Activated naive CD4-positive, alpha-beta T cell treated with anti-CD3 and anti-CD28 coated beads, Interleukin-2, amount 10 ng/mL, durations not matched to agents 7 days and 5 days (primary cell): ENCODE data around the gene XAF1.
"Not testable (repeated sequence)": the region's sequence is repeated elsewhere in the genome, so short reads cannot be mapped to it uniquely, and the experiment has no call there.

Source experiments
- CTCF ChIA-PET: fragments of 350-600 bp; sonication (Branson Sonifier 250); formaldehyde crosslinking; loops from one replicate; lab custom pipeline; 2021; ENCODE audit warnings: antibody characterized with exemption; lab: Charles Lee
- DNase-seq: peaks from one replicate; pipeline ENCODE4 v3.0.0-alpha.2; 2020
- H3K27ac Mint-ChIP-seq: one replicate; pipeline ENCODE4 v1.8.0; 2021; ENCODE audit warnings: mild to moderate bottlenecking, moderate library complexity, mixed read lengths
- H3K27me3 Mint-ChIP-seq: one replicate; pipeline ENCODE4 v1.8.0; 2021; ENCODE audit warnings: mild to moderate bottlenecking, mixed read lengths
- H3K36me3 Mint-ChIP-seq: one replicate; pipeline ENCODE4 v1.8.0; 2021; ENCODE audit warnings: mixed read lengths
- H3K4me1 Mint-ChIP-seq: one replicate; pipeline ENCODE4 v1.8.0; 2021; ENCODE audit warnings: mixed read lengths
- H3K4me3 Mint-ChIP-seq: one replicate; pipeline ENCODE4 v1.8.0; 2021; ENCODE audit warnings: mild to moderate bottlenecking, moderate library complexity, mixed read lengths
- H3K9me3 Mint-ChIP-seq: one replicate; pipeline ENCODE4 v1.8.0; 2021; ENCODE audit warnings: mixed read lengths

The XAF1 gene

DNA sequence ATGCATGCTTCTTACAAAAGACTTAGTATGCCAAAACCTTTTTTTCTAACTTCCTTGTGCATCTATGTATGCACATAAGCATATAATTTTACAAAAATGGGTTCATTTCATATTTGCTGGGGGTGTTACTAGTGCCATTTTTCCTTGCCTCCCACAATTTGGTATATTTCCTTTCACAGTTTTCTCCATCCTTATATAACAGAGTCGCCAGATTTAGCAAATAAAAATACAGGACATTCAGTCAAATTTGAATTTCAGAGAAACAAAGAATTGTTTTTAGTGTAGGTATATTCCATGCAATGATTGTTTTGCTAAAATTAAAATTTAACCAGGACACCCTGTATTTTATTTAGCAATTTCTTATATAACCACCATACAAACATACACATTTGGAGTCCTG, 16.2 kb downstream of the XAF1 start:
- Mint-ChIP-seq H3K36me3 (peaks cover 79% of the 10 kb centered on the region), H3K4me3 (no peak overlapping the region), H3K27ac (no peak overlapping the region), H3K27me3 (peaks cover 23% of the 10 kb centered on the region), H3K9me3 (peaks cover 60% of the 10 kb centered on the region), H3K4me1 (no peaks in the 10 kb centered on the region)
- CTCF ChIA-PET: interaction anchor here (1.6 kb wide), 1 partner anchor 18 kb away, joined by 3 read pairs; no protein-coding TSS in a partner anchor
- DNase-seq: no peak

- peaks cover 41% of the 10 kb centered on the region for H3K9me3 Mint-ChIP-seq
- DNase-seq, H3K4me3 Mint-ChIP-seq, CTCF ChIA-PET, H3K4me1 Mint-ChIP-seq, H3K27ac Mint-ChIP-seq: not testable (repeated sequence)
- peaks cover 43% of the 10 kb centered on the region for H3K27me3 Mint-ChIP-seq
- H3K36me3 Mint-ChIP-seq: peaks cover 52% of the 10 kb centered on the region
These were observed 19.1 kb downstream of the XAF1 start for GRCh38 chr17:6774906-6775305.

GRCh38 chr17:6775871-6776405, 20.1 kb downstream of the XAF1 start, which contains the start of gene FBXO39:
TSS of gene FBXO39 (plus strand) at chr17:6776215. CDS start at chr17:6779869, 3,654 bp downstream.
- H3K4me1 Mint-ChIP-seq: peaks cover 2% of the 10 kb centered on the region
- peaks cover 53% of the 10 kb centered on the region for H3K27me3 Mint-ChIP-seq
- H3K27ac Mint-ChIP-seq: no peak within 1 kb of the TSS
- no peak within 1 kb of the TSS for H3K4me3 Mint-ChIP-seq
- peaks cover 42% of the 10 kb centered on the region for H3K9me3 Mint-ChIP-seq
- CTCF ChIA-PET: no interaction called here
- H3K36me3 Mint-ChIP-seq: peaks cover 42% of the 10 kb centered on the region
- DNase-seq: no peak

GRCh38 chr17:6779411-6779810, 23.6 kb downstream of the XAF1 start:
- Mint-ChIP-seq H3K9me3 (peaks cover 25% of the 10 kb centered on the region), H3K4me3 (no peak overlapping the region), H3K36me3 (peaks cover 13% of the 10 kb centered on the region), H3K27me3 (peaks cover 71% of the 10 kb centered on the region), H3K4me1 (peaks cover 4% of the 10 kb centered on the region), H3K27ac (no peak overlapping the region)
- CTCF ChIA-PET: no interaction called here
- no peak for DNase-seq

DNA sequence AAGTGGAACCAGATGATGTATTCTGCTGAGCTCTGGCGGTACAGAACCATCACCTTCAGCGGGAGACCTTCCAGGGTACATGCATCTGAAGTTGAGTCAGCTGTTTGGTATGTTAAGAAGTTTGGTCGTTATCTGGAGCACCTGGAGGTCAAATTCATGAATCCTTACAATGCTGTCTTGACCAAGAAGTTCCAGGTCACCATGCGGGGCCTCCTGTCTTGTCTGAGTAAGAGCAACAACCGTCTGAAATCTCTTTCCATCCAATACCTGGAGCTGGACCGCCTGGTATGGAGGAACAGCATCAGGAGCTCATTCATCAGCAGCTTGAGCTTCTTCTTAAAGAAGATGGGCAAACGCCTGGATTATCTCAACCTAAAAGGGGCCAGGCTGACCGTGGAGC, 24.2 kb downstream of the XAF1 start:
- Mint-ChIP-seq H3K36me3 (peaks cover 7% of the 10 kb centered on the region), H3K4me1 (peaks cover 4% of the 10 kb centered on the region), H3K9me3 (peaks cover 21% of the 10 kb centered on the region), H3K27ac (no peak overlapping the region), H3K4me3 (no peak overlapping the region), H3K27me3 (peaks cover 70% of the 10 kb centered on the region)
- CTCF ChIA-PET: interaction anchor here (1.0 kb wide), 1 partner anchor 28 kb away, joined by 3 read pairs; no protein-coding TSS in a partner anchor
- no peak for DNase-seq

- Mint-ChIP-seq H3K27me3 (peaks cover 70% of the 10 kb centered on the region), H3K36me3 (peaks cover 4% of the 10 kb centered on the region), H3K27ac (no peak overlapping the region), H3K4me3 (no peak overlapping the region), H3K4me1 (peaks cover 4% of the 10 kb centered on the region), H3K9me3 (peaks cover 18% of the 10 kb centered on the region)
- CTCF ChIA-PET: interaction anchor here (1.0 kb wide), 1 partner anchor 29 kb away, joined by 3 read pairs; no protein-coding TSS in a partner anchor
- DNase-seq: no peak
These were observed 25.0 kb downstream of the XAF1 start for GRCh38 chr17:6780886-6781285.

- H3K27me3 Mint-ChIP-seq: peaks cover 71% of the 10 kb centered on the region
- CTCF ChIA-PET: no interaction called here
- no peak overlapping the region for H3K27ac Mint-ChIP-seq
- peaks cover 15% of the 10 kb centered on the region for H3K9me3 Mint-ChIP-seq
- H3K4me1 Mint-ChIP-seq: peaks cover 4% of the 10 kb centered on the region
- H3K4me3 Mint-ChIP-seq: no peak overlapping the region
- DNase-seq: no peak
- H3K36me3 Mint-ChIP-seq: peaks cover 4% of the 10 kb centered on the region
These were observed 26.4 kb downstream of the XAF1 start for GRCh38 chr17:6782244-6782643.

- no peak overlapping the region for H3K27ac Mint-ChIP-seq
- CTCF ChIA-PET: interaction anchor here (1.0 kb wide), 1 partner anchor 16 kb away, joined by 3 read pairs; no protein-coding TSS in a partner anchor
- peaks cover 4% of the 10 kb centered on the region for H3K36me3 Mint-ChIP-seq
- peaks cover 62% of the 10 kb centered on the region for H3K27me3 Mint-ChIP-seq
- H3K4me3 Mint-ChIP-seq: no peak overlapping the region
- H3K9me3 Mint-ChIP-seq: peaks cover 10% of the 10 kb centered on the region
- DNase-seq: no peak
- no peaks in the 10 kb centered on the region for H3K4me1 Mint-ChIP-seq
These were observed 30.8 kb downstream of the XAF1 start for GRCh38 chr17:6786618-6787017.

- H3K4me3 Mint-ChIP-seq: no peak overlapping the region
- H3K36me3 Mint-ChIP-seq: peaks cover 4% of the 10 kb centered on the region
- H3K27me3 Mint-ChIP-seq: peaks cover 67% of the 10 kb centered on the region
- H3K9me3 Mint-ChIP-seq: peaks cover 9% of the 10 kb centered on the region
- CTCF ChIA-PET: interaction anchor here (0.8 to 1.0 kb wide), 2 partner anchors 16 to 107 kb away, joined by 3 to 4 read pairs; no protein-coding TSS in a partner anchor
- H3K27ac Mint-ChIP-seq: no peak overlapping the region
- DNase-seq: no peak
- no peaks in the 10 kb centered on the region for H3K4me1 Mint-ChIP-seq
These were observed 31.3 kb downstream of the XAF1 start for GRCh38 chr17:6787081-6787693.

GRCh38 chr17:6789146-6789545, 33.3 kb downstream of the XAF1 start:
- Mint-ChIP-seq H3K4me3 (no peak overlapping the region), H3K9me3 (peaks cover 3% of the 10 kb centered on the region), H3K27ac (no peak overlapping the region), H3K36me3 (no peaks in the 10 kb centered on the region), H3K4me1 (no peaks in the 10 kb centered on the region), H3K27me3 (peaks cover 71% of the 10 kb centered on the region)
- no peak for DNase-seq
- CTCF ChIA-PET: no interaction called here

DNA sequence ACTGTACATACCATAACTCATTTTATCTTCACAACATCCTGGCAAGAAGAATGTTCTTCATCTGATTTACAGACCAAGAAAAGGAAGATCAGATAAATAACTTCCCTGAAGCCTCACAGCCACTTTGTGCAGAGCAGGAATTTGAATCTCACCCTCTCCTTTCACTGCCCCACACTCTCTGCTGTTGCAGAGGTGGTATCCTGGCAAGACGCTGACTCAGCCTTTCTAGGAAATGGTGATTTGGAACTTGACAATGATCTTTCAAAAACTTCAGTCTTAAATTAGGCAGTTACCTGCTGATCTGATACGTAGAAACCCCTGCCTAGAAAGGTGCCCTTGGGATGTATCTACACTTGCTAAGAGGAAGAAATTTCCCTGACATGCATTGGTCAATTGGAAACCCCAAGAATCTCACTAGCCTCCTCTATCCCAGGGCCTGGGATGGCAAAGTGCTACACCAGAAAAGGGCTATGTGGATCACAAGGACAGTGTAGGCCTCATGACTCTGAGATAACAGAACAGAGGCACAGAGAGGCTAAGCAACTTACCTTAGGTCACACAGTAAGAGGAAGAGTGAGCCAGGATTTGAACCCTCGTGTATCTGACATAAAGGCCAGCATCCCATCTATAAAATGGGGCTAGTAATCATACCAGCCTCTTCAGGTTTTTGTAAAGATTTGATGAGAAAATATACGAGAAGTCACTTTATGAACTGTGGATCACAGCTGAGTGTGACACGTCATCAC, 38.1 kb downstream of the XAF1 start:
- CTCF ChIA-PET: no interaction called here
- no peak for DNase-seq
- no peak overlapping the region for H3K4me3 Mint-ChIP-seq
- no peaks in the 10 kb centered on the region for H3K9me3 Mint-ChIP-seq
- H3K27me3 Mint-ChIP-seq: peaks cover 55% of the 10 kb centered on the region
- no peaks in the 10 kb centered on the region for H3K4me1 Mint-ChIP-seq
- H3K36me3 Mint-ChIP-seq: no peaks in the 10 kb centered on the region
- no peak overlapping the region for H3K27ac Mint-ChIP-seq

- Mint-ChIP-seq H3K9me3 (no peaks in the 10 kb centered on the region), H3K27ac (no peak overlapping the region), H3K36me3 (no peaks in the 10 kb centered on the region), H3K4me3 (no peak overlapping the region), H3K27me3 (peaks cover 48% of the 10 kb centered on the region), H3K4me1 (no peaks in the 10 kb centered on the region)
- DNase-seq: no peak
- CTCF ChIA-PET: interaction anchor here (0.9 kb wide), 1 partner anchor 277 kb away, joined by 3 read pairs; no protein-coding TSS in a partner anchor
These were observed 40.4 kb downstream of the XAF1 start for GRCh38 chr17:6796017-6796886.

DNA sequence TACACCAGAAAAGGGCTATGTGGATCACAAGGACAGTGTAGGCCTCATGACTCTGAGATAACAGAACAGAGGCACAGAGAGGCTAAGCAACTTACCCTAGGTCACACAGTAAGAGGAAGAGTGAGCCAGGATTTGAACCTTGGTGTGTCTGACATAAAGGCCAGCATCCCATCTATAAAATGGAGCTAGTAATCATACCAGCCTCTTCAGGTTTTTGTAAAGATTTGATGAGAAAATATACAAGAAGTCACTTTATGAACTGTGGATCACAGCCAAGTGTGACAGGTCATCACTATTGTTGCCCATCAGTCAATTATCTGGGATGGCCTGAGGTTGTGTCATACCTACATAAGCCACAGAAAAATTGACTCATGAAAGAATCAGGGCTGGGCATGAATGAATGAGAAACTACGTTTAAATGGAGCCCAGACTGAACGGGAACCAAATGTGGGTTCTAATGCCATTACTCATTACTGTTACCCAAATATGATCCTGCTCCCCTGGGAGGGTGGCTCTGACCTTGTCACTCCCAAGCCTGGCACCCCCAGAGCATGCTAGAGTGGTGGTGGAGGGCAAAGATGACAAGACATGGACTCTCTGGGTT, 41.1 kb downstream of the XAF1 start:
- H3K27me3 Mint-ChIP-seq: peaks cover 41% of the 10 kb centered on the region
- no peak overlapping the region for H3K27ac Mint-ChIP-seq
- no peaks in the 10 kb centered on the region for H3K36me3 Mint-ChIP-seq
- DNase-seq: no peak
- no peaks in the 10 kb centered on the region for H3K9me3 Mint-ChIP-seq
- H3K4me1 Mint-ChIP-seq: no peaks in the 10 kb centered on the region
- H3K4me3 Mint-ChIP-seq: no peak overlapping the region
- CTCF ChIA-PET: no interaction called here
